ENCODE data around the gene DAPK2.

Gene DAPK2

GRCh38 chr15:64016257-64016656 is 30.0 kb downstream of the DAPK2 start:
- Histone ChIP-seq H3K36me3 (replicated peaks; ENCODE audit: low read depth, low read length) (peaks cover 9% of the 10 kb centered on the region), H3K79me2 (ENCODE audit: low read length) (no peaks in the 10 kb centered on the region), H3K27ac (ENCODE audit: low read length) (no peak overlapping the region), H2AFZ (ENCODE audit: low read depth, low read length) (no peak overlapping the region), H3K4me2 (ENCODE audit: low read length) (no peak overlapping the region), H4K20me1 (ENCODE audit: insufficient read depth, low read length) (no peaks in the 10 kb centered on the region), H3K9ac (ENCODE audit: low read length) (no peak overlapping the region), H3K4me3 (ENCODE audit: low read length) (no peak overlapping the region), H3K4me1 (ENCODE audit: low read length) (peaks cover 14% of the 10 kb centered on the region), H3K27me3 (ENCODE audit: low read depth, low read length) (no peaks in the 10 kb centered on the region), H3K9me3 (ENCODE audit: insufficient read depth, low read length) (no peaks in the 10 kb centered on the region)
- TF ChIP-seq EZH2phosphoT487 (IDR thresholded peaks at IDR 0.05; ENCODE audit: low read depth): no peak
- no peak for TF ChIP-seq CTCF (IDR thresholded peaks at IDR 0.05; ENCODE audit: low read depth, low read length)

- no peak overlapping the region for H3K9ac ChIP-seq (ENCODE audit: low read length)
- no peaks in the 10 kb centered on the region for H4K20me1 ChIP-seq (ENCODE audit: insufficient read depth, low read length)
- TF ChIP-seq CTCF (IDR thresholded peaks at IDR 0.05; ENCODE audit: low read depth, low read length) (no peak), EZH2phosphoT487 (IDR thresholded peaks at IDR 0.05; ENCODE audit: low read depth) (no peak)
- no peaks in the 10 kb centered on the region for H3K36me3 ChIP-seq (replicated peaks; ENCODE audit: low read depth, low read length)
- H3K4me2 ChIP-seq (ENCODE audit: low read length): no peak overlapping the region
- H2AFZ ChIP-seq (ENCODE audit: low read depth, low read length): no peak overlapping the region
- no peaks in the 10 kb centered on the region for H3K27me3 ChIP-seq (ENCODE audit: low read depth, low read length)
- H3K4me1 ChIP-seq (ENCODE audit: low read length): peaks cover 26% of the 10 kb centered on the region
- H3K27ac ChIP-seq (ENCODE audit: low read length): no peak overlapping the region
- no peaks in the 10 kb centered on the region for H3K9me3 ChIP-seq (ENCODE audit: insufficient read depth, low read length)
- no peak overlapping the region for H3K4me3 ChIP-seq (ENCODE audit: low read length)
- H3K79me2 ChIP-seq (ENCODE audit: low read length): peaks cover 2% of the 10 kb centered on the region; the same call in 1 of the 2 replicates
Measured at GRCh38 chr15:64014995-64015394, 31.3 kb downstream of the DAPK2 start.

- Histone ChIP-seq H2AFZ (ENCODE audit: low read depth, low read length) (no peak overlapping the region), H4K20me1 (ENCODE audit: insufficient read depth, low read length) (no peaks in the 10 kb centered on the region), H3K36me3 (replicated peaks; ENCODE audit: low read depth, low read length) (no peaks in the 10 kb centered on the region), H3K4me1 (ENCODE audit: low read length) (peaks cover 42% of the 10 kb centered on the region), H3K27me3 (ENCODE audit: low read depth, low read length) (no peaks in the 10 kb centered on the region), H3K4me2 (ENCODE audit: low read length) (no peak overlapping the region), H3K9me3 (ENCODE audit: insufficient read depth, low read length) (no peaks in the 10 kb centered on the region), H3K79me2 (ENCODE audit: low read length) (peaks cover 2% of the 10 kb centered on the region; the same call in 1 of the 2 replicates), H3K4me3 (ENCODE audit: low read length) (no peak overlapping the region), H3K9ac (ENCODE audit: low read length) (no peak overlapping the region), H3K27ac (ENCODE audit: low read length) (no peak overlapping the region)
- TF ChIP-seq EZH2phosphoT487 (IDR thresholded peaks at IDR 0.05; ENCODE audit: low read depth): no peak
- TF ChIP-seq CTCF (IDR thresholded peaks at IDR 0.05; ENCODE audit: low read depth, low read length): no peak
Measured at GRCh38 chr15:64013179-64014062, 32.9 kb downstream of the DAPK2 start.

- Histone ChIP-seq H3K4me3 (ENCODE audit: low read length) (no peak overlapping the region), H3K79me2 (ENCODE audit: low read length) (peaks cover 2% of the 10 kb centered on the region; the same call in 1 of the 2 replicates), H3K27me3 (ENCODE audit: low read depth, low read length) (no peaks in the 10 kb centered on the region), H3K4me2 (ENCODE audit: low read length) (no peak overlapping the region), H3K9me3 (ENCODE audit: insufficient read depth, low read length) (no peaks in the 10 kb centered on the region), H4K20me1 (ENCODE audit: insufficient read depth, low read length) (no peaks in the 10 kb centered on the region), H3K36me3 (replicated peaks; ENCODE audit: low read depth, low read length) (no peaks in the 10 kb centered on the region), H3K9ac (ENCODE audit: low read length) (no peak overlapping the region), H3K27ac (ENCODE audit: low read length) (no peak overlapping the region), H2AFZ (ENCODE audit: low read depth, low read length) (no peak overlapping the region), H3K4me1 (ENCODE audit: low read length) (peaks cover 52% of the 10 kb centered on the region)
- TF ChIP-seq CTCF (IDR thresholded peaks at IDR 0.05; ENCODE audit: low read depth, low read length): no peak
- TF ChIP-seq EZH2phosphoT487 (IDR thresholded peaks at IDR 0.05; ENCODE audit: low read depth): no peak
Measured at GRCh38 chr15:64011736-64012135, 34.5 kb downstream of the DAPK2 start.

Data from OCI-LY3 (cell line).